BE2C (cell line): Measurements from ENCODE around the gene XYLT1.
A peak's percentile ranks its signal among the peaks of the same experiment; 100 is the strongest.

ENCODE experiments used
- DNase-seq: peaks from one replicate; pipeline ENCODE4 v3.0.0-alpha.2; 2020
- H3K27me3 ChIP-seq: fragments of 250-450 bp; sonication (Bioruptor Pico); 2 replicates; pipeline ENCODE4 v1.5.1; 2020; ENCODE audit warnings: mild to moderate bottlenecking
- H3K36me3 ChIP-seq: fragments of 250-450 bp; sonication (Bioruptor Pico); 2 replicates; pipeline ENCODE4 v1.5.1; 2020; ENCODE audit warnings: mild to moderate bottlenecking
- H3K4me1 ChIP-seq: fragments of 250-450 bp; sonication (Bioruptor Pico); 2 replicates; pipeline ENCODE4 v1.5.1; 2020
- H3K4me3 ChIP-seq: 2 replicates; pipeline ENCODE4 v1.5.1; 2011; ENCODE audit warnings: low read depth, low read length
- H3K9me3 ChIP-seq: fragments of 250-450 bp; sonication (Bioruptor Pico); 2 replicates; pipeline ENCODE4 v1.5.1; 2020
- TF ChIP-seq, protein P1 (sequence below): IDR thresholded peaks from 2 replicates; pipeline ENCODE4 v1.5.1; 2012; ENCODE audit warnings: mild to moderate bottlenecking, low read depth, low read length

Gene XYLT1

DNA sequence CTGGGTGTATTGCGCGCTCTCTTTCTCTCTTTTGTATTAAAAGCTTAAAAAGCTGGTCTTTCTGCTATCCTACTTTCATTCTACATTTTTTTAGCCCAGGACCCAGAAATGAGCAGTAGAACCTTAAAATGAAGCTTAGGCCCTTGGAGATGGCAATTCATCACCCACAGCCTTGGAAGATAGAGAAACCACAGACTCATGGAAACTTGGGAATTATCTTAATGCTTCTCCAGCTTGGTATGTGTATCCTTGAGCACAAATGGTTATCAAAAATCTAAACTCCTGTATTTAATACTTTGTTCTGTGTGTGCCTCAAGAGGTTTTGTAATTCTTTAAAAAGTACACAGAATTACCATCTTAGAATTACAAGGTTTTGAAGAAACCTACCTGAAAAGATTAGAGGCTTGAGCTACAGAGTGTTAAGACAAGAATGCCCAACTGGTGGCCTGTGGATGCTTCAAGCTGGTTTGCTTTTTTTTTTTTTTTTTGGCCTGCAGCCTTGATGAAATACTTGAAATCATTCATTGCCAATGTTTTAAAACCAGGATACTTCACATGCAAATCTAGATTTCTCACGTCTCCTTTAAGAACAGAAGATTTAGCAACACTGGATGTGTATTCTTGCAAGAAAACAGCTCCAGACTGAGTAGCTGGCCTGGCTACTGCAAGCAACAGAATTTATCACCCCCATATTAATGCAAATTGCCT, 105.0 kb downstream of the XYLT1 start:
- Histone ChIP-seq H3K36me3 (no peaks in the 10 kb centered on the region), H3K27me3 (no peaks in the 10 kb centered on the region), H3K9me3 (no peaks in the 10 kb centered on the region), H3K4me3 (no peak overlapping the region), H3K4me1 (peaks cover 25% of the 10 kb centered on the region)
- DNase-seq: no peak
- TF ChIP-seq, protein P1, sequence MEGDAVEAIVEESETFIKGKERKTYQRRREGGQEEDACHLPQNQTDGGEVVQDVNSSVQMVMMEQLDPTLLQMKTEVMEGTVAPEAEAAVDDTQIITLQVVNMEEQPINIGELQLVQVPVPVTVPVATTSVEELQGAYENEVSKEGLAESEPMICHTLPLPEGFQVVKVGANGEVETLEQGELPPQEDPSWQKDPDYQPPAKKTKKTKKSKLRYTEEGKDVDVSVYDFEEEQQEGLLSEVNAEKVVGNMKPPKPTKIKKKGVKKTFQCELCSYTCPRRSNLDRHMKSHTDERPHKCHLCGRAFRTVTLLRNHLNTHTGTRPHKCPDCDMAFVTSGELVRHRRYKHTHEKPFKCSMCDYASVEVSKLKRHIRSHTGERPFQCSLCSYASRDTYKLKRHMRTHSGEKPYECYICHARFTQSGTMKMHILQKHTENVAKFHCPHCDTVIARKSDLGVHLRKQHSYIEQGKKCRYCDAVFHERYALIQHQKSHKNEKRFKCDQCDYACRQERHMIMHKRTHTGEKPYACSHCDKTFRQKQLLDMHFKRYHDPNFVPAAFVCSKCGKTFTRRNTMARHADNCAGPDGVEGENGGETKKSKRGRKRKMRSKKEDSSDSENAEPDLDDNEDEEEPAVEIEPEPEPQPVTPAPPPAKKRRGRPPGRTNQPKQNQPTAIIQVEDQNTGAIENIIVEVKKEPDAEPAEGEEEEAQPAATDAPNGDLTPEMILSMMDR: no peak

DNA sequence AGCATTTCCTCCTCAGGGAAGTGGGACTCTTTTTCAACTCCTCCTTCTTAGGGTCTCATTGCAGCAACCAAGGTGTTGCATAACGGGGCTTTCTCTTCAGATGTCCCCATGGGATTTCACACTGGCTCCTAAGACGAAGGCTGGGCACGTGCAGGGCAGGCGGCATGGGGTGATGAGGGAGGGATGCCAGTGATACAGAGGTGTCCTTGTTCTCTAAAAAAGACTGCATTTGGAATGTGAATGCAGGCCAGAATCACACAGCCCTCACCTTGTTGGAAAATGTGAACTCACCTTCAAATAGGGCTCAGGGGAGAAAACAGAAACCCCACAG, 105.6 kb downstream of the XYLT1 start:
- Histone ChIP-seq H3K36me3 (no peaks in the 10 kb centered on the region), H3K4me1 (peaks cover 27% of the 10 kb centered on the region), H3K4me3 (no peak overlapping the region), H3K27me3 (no peaks in the 10 kb centered on the region), H3K9me3 (no peaks in the 10 kb centered on the region)
- no peak for DNase-seq
- TF ChIP-seq, protein P1: no peak

- Histone ChIP-seq H3K4me3 (peak overlapping the region; percentile 0; the same call in 1 of the 2 replicates), H3K36me3 (no peaks in the 10 kb centered on the region), H3K9me3 (no peaks in the 10 kb centered on the region), H3K27me3 (no peaks in the 10 kb centered on the region), H3K4me1 (peaks cover 31% of the 10 kb centered on the region)
- DNase-seq: no peak
- TF ChIP-seq, protein P1: no peak
Measured at GRCh38 chr16:17364319-17365210, 106.2 kb downstream of the XYLT1 start.

GRCh38 chr16:17362946-17363345, 107.8 kb downstream of the XYLT1 start:
- TF ChIP-seq, protein P1: no peak
- H3K27me3 ChIP-seq: no peaks in the 10 kb centered on the region
- no peaks in the 10 kb centered on the region for H3K9me3 ChIP-seq
- no peak for DNase-seq
- H3K4me1 ChIP-seq: peaks cover 30% of the 10 kb centered on the region
- no peak overlapping the region for H3K4me3 ChIP-seq
- H3K36me3 ChIP-seq: no peaks in the 10 kb centered on the region

DNA sequence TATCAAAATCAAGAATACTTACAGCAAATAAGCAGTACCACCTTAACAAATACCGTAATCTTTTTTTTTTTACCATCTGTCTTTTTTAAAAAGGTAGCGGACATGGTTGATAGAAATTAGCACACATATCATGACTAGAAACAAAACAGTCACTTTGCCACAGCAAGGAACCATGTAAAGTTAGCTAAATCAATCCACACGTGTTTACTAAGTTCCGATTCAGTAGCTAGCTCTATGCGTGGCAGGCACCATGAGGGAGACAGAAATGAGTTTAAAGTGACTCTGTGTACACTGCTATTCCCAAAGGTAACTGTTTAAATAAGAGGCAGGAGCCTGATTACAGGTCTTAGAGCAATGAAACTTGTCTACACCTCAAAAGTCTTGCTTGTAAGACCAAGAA, 108.6 kb downstream of the XYLT1 start:
- Histone ChIP-seq H3K4me3 (no peak overlapping the region), H3K4me1 (peaks cover 23% of the 10 kb centered on the region), H3K36me3 (no peaks in the 10 kb centered on the region), H3K9me3 (no peaks in the 10 kb centered on the region), H3K27me3 (no peaks in the 10 kb centered on the region)
- TF ChIP-seq, protein P1: no peak
- no peak for DNase-seq

GRCh38 chr16:17360693-17361122, 110.1 kb downstream of the XYLT1 start:
- Histone ChIP-seq H3K9me3 (no peaks in the 10 kb centered on the region), H3K4me1 (peaks cover 23% of the 10 kb centered on the region), H3K36me3 (no peaks in the 10 kb centered on the region), H3K27me3 (no peaks in the 10 kb centered on the region), H3K4me3 (no peak overlapping the region)
- no peak for DNase-seq
- TF ChIP-seq, protein P1: no peak
